Thyroid gland (tissue), 4 donors: ENCODE data around the gene SLC7A9.

Experiments used
- POLR2A ChIP-seq, 2 donors: fragments of 450-650 bp; IDR thresholded peaks; one replicate each; pipeline ENCODE4 v1.6.1; 2017; ENCODE audit warnings: antibody characterized with exemption in 2 of 2, mild to moderate bottlenecking in 2 of 2, moderate library complexity in 1 of 2
- TF ChIP-seq, protein P1 (sequence below), 6 experiments: fragments of 200-600 bp in 3 of 6; fragments of 450-650 bp in 3 of 6; sonication (generic) in 3 of 6; IDR thresholded peaks; one replicate each; pipeline ENCODE4 v1.5.1; 2016 to 2019; ENCODE audit warnings: antibody characterized with exemption in 6 of 6, mild to moderate bottlenecking in 2 of 6, inconsistent platforms in 1 of 6, moderate library complexity in 1 of 6

DNA sequence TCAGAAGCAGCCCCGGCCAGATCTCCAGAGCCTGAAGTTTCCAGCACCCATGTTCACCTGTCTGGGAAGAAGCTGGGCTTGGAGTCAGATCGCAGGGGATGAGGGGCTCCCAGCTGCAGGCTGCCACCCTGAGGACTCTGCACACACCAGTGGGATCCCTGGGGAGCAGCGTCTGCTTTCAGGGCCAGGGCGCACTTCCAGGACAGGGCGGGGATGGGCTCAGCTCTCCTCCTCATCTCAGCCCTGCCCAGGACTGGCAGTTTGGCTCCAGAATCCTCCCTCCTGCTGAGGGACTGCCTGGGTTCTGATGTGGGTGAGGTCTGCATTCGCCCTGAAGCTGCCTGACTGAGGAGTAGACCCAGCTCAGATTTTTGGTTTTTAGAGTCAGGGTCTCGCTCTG is 3.5 kb downstream of the SLC7A9 start:
- TF ChIP-seq, protein P1, sequence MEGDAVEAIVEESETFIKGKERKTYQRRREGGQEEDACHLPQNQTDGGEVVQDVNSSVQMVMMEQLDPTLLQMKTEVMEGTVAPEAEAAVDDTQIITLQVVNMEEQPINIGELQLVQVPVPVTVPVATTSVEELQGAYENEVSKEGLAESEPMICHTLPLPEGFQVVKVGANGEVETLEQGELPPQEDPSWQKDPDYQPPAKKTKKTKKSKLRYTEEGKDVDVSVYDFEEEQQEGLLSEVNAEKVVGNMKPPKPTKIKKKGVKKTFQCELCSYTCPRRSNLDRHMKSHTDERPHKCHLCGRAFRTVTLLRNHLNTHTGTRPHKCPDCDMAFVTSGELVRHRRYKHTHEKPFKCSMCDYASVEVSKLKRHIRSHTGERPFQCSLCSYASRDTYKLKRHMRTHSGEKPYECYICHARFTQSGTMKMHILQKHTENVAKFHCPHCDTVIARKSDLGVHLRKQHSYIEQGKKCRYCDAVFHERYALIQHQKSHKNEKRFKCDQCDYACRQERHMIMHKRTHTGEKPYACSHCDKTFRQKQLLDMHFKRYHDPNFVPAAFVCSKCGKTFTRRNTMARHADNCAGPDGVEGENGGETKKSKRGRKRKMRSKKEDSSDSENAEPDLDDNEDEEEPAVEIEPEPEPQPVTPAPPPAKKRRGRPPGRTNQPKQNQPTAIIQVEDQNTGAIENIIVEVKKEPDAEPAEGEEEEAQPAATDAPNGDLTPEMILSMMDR (IDR thresholded peaks at IDR 0.05), result no peak
- no peak for TF ChIP-seq POLR2A (IDR thresholded peaks at IDR 0.05)
